ENCODE results near the gene PBX1.

The PBX1 gene

DNA sequence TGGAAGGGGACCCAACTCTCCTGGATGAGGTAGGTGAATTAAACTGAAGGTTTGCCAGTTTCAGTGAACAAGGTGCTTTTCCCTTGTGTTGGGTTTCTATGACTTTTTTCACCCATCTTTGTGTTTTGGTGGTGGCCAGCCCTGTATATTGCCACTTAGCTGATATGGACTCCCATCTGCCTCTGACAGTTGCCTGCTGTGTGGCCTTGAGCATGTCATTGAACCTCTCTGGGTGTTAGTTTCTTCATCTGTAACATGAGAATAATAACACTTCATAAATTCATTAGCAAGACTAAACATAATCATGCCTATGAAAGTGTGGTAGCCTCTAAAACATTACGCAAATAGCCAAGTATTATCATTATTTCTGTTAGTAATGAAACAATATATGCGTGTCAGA lies 141.7 kb downstream of the PBX1 start:
- DNase-seq (ENCODE audit: low read depth): no peak

DNA sequence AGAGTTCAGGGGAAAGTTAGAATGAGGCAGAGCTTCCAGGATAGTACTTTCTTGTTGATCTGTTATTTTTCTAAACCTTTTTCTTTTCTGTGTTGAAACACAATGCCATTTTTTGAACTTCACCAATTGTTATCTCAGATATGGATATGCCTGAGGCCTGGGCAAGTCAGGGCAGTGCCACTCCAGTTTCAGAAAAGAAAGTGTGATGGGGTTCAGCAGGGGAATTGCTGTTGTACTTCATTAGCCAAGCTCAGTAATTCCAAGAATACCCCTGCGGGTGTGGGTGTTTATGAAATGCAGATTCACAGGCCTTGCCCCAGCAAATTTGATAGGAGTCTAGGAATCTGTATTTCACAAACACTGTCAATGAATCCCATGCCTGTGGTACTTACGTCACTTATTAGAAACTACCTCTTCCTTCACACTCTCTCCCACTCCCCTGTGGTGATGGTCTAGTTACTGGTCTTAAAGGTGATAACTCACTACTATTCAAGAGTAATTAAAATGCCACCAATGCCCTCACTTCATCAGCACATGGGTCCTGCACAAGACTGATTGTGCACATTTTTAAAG lies 142.3 kb downstream of the PBX1 start:
- DNase-seq (ENCODE audit: low read depth): no peak

DNA sequence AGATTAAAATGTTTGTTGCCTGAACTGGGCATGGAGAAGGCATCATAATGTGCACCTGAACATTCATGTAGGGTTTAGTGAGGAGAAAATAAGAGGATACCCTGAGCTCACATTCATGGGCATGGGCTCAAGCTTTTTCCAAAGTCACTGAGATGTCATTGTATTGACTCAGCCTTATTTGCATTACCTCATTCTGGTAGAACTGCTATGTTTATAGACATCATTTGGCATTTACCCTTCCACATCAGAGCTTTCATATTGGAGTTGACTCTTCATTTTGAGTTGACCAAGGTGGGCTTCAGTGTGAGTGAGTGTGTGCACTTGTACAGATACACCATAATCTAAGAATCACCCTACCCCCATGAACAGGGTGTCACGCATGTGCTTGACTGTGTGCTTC lies 143.2 kb downstream of the PBX1 start:
- no peak for DNase-seq (ENCODE audit: low read depth)

DNA sequence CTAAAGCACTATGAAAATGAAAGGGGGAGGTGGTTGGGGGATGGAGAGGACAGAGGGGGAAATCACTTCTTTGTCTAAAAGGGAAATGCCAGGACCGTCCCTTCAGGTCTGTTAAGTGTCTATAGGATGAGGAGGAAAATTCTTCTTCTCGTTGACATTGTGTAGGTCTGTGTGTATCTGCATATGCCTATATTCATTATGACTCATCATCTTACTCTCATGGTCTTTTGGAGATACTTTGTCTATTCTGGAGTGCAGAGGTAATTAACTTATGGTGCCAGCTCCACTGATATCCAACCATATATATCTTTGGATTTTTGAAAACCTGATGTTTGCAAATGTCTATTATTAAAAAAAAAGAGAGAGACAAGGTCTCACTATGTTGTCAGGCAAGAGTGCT lies 143.7 kb downstream of the PBX1 start:
- DNase-seq (ENCODE audit: low read depth): no peak

DNA sequence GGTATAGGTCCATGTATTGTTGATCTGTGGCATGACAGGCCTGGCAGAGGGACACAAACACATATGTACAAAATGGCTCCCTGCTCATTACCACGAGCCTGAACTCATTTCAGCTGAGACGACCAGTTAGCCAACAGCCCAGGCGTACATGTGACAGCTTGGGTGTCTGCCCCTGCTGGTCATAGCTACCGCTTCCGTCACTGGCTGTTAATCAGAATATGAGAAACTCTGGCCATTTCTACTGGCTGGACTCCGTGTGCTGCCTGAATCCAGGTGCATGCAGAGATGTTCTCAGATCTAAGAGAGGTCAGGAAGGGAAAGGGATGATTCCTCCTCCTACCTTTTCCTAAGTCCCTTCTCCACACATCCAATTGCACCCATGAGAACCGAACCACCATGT lies 144.5 kb downstream of the PBX1 start:
- no peak for DNase-seq (ENCODE audit: low read depth)

DNA sequence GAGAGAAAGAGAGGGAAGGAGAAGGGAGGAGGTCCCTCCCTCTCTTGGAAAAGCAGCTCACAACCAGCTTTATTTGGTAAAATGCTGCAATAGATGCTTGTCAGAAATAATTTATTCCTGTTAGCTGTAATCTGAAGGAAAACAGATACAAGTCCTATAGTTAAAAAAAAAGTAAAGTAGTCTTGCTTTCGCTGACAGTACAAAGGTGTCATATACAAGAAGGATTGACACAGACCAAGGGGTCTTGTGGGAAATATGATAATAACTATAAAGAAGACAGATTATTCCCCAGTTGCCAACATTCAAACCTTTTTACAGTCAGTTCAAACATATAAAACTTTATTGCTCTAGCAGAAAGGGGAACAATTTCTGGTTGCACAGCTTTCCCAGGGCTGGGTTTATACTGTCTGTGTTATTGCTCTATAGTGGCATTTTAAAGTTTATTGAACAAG lies 145.0 kb downstream of the PBX1 start:
- DNase-seq (ENCODE audit: low read depth): no peak

DNA sequence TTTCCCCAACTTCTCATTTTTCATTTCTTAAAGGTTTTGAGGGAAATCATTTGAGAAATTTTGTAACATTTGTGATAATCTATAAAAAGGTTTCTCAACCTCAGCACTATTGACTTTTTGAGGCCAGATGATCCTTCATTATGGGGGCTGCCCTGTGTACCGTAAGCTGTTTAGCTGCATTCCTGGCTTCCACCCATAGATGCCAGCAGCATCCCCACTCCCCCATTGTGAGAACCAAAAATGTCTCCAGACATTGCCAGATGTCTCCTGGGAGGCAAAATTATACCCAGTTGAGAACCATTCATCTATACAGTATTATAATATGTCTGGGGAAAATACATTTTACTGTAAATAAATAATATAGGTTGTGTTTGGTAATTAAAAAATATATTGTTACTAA lies 146.0 kb downstream of the PBX1 start:
- no peak for DNase-seq (ENCODE audit: low read depth)

DNA sequence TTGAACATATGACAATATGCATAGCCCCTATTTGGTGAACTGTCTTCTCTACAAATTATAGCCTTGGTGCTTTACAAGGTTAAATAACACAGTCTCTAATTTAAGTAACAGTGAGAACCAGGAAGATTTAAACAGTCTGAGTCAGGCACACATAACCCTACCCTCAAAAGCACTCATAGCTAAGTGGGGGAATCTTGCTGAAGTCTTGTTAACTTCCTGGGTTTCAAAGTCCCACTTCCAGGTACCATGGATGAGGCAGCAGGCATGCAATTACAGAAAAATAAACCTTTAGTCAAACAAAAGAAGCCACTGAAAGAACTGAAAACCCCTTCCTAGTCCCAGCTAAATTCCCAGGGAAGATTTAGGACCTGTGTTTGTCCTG lies 147.6 kb downstream of the PBX1 start:
- DNase-seq (ENCODE audit: low read depth): no peak

DNA sequence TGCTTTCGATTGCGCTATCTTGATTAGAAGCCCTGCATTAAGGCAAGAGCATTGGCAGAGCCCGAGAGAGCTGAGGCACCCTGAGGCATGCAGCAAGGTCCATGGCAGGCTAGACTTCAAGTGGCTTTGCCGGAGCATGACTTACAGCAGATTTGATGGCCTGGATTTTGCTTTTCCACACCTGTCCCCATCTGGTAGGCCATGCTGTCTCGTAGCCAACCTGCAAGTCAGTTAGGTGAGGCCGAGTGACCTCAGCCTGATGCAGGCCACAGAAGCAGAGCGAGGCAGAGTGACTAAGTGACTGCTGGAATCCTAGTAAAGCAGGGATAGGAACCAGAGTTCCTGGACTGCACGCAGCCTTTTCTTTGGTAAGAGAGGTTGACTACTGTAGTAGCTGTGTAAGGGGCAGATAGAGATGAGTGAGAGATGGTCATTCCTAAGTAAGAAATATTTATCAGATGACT lies 148.9 kb downstream of the PBX1 start:
- no peak for DNase-seq (ENCODE audit: low read depth)

DNA sequence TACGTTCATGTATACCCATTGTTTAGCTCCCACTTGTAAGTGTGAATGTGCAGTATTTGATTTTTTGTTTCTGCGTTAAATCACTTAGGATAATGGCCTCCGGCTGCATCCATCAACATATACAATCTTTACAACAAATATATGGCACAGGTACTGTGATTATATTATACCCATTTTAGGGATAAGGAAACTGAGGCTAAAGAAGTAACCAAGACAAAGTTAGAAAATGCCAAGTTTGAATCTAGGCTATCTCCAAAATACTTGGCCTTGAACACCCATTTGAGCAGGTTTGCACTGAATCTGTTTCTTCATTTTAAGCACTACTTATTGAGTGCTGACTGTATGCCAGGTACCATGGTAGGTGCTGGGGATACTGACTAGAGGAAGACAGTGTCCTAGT lies 149.6 kb downstream of the PBX1 start:
- no peak for DNase-seq (ENCODE audit: low read depth)

DNA sequence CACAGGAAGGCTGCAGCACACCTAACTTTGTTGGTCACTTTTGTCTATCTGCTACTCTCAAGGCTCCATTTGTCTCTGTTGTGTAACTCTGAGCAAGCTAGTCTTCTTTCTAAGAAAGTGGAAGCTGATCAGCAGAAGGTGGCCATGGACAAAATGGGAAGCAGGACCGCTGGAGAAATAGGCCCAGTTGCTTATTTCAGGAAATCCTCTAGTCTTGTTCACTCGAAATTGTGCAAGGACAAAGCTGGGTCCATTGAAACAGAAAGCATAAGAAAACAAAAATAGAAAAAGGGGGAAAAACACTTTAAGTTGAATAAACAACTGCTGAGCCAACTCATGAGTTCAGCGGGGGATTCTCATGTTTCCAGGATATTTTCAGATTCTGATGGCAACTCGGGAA lies 150.1 kb downstream of the PBX1 start:
- no peak for DNase-seq (ENCODE audit: low read depth)

DNA sequence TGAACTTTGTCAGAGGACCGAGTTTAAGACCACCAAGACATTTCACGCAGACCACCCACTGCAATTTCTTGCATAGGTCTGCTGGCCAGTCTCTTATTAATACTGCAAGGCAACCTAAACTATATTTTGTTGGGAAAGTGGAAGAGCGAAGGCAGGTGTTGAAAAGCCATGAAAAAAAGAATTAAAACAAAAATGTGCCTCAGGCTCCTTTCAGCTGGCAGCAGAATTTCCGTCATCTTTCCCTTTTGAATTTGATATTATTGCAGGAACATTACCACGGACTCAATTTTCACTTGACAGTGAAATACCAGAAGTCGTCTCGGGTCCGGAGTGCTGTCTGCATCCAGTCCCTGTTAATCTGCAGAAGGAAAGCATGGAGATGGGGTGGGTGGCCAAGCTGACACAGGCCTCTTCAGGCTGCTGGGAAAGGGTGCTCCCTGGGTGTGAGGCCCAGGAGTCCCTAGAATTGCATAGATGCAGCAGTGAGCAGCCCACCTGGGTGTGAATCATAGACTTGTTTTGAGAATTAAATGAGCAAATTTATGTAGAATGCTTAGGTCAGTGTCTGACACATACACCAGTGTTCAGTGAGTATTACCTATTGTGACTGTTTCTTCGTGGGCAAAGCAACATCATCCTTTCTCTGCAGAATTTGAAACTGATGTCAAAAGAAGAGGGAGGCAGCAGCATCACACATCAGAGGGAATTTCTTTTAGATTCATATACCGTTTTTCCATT lies 150.7 kb downstream of the PBX1 start:
- no peak for DNase-seq (ENCODE audit: low read depth)

DNA sequence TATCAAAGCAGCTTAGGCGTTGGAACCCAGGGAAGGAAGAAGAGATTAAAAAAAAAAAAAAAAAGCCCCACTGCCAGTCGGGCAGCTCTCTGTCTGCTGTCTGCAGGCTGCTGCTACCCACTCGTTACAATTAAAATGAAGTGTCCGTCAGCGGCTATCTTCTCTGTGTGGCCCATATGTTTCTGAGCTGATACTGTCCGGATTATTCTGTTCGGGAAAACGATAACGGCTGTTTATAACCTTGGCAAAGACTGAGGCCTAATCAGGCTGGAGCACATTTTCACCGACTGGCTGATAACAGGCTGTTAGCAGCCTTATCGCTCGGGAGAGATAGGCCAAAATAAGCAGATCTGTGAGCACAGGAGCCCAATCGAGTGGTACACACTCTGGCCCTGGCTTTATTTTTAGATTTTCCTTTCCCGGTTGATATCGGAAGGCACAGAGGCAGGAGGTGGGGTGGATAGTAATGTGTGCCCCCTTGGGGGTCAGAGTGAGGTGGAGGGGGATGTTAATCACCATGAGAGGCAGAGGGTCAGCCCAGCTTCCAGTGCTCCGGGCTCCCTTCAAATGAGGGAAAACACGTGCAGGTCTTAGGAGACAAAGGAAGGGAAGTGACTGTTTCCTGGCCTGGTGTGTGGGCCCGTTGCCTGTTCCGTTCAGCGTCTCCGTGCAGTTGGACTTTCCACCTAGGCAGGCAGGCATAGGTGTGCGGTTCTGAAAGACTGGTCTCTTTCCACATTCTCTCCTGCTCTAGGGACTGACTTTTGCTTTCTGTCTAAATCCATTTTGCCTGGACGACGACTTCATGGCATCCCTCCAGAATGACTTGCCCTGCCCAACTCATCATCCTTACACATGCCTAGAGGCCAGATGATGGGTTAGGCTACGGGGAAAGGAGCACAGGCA lies 153.4 kb downstream of the PBX1 start:
- DNase-seq (ENCODE audit: low read depth): no peak

DNA sequence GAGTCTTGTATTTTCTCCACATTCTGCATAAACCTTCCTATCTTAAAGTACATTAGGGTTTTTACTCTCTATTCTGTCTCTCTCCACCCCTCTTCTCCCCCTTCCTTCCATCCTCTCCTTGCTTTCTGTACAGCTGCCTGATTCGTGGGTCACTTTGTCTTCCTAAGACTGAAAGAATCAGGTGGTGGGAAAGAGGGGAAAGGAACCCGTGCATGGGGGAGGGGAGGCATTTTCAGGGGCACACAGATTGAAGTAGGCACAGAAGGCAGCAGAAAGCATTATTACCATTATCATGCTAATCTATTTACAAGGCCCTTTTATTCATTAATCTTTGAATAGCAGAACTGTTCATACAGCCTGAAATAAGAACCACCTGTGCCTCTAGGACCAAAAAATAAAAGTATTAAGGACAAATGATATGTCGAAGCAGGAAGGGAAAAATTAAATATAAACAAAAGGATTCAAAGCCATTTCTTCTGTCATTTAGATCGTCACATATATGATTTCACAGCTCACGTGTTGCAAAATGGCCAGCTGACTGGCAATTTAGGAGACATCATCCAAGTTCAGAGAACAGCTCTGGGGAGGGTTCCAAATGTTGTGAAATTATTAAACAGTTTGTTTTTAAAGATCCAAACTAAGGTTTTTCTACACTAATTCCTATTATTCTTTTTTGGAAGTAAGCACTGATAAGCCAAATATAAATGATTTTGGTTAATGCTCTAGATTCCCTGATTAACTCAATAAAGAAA lies 154.6 kb downstream of the PBX1 start:
- no peak for DNase-seq (ENCODE audit: low read depth)

DNA sequence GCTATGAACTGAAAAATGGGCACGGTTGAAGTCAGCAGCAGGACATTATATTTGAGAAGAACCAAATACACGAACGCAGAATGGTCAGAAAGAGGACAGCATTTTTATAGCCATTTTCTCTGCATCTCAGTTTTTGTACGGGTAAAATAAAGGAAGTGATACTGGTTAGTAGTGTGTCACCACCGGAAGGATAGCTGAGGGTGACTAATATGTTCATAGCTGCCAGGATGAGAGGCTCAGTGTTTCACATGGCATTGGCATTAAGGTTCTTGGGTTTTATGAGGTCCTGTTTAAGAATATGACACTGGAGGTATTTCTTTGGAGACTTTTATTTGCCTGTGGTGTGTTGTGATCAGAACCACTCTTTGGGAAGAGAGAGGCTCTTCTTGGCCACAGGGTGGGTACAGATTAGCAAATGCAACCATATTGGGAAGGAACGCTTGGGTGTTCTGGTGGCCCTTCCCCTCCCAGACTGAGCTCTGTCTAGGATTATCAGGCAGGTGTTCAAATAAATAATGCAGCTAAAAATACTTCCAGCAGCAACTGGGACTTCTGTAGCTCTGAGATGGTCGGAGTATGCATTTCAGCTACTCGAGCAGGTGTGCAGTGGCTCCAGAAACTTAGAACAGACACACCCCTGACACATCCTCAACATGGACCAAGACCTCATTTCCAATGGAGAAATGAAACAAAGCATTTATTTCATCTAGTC lies 158.2 kb downstream of the PBX1 start:
- no peak for DNase-seq (ENCODE audit: low read depth)

DNA sequence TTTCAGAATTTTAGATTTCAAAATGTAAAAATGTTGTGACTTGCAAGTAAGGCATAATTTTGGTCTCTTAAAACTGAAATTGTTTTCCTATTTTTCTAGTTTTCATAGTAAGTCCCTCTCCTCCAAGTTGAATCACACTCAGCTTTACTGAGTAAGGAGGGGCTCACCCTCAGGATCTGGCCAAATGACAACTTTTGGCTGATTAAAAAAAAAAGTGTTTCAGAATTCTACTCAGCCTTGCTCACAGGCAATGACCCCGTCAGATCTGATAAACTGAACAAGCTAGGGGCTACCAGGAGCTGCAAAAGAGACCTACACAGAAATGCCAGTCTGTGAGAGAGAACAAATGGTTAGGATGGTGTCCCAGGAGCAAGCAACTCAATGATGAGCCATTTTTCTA lies 159.8 kb downstream of the PBX1 start:
- no peak for DNase-seq (ENCODE audit: low read depth)

DNA sequence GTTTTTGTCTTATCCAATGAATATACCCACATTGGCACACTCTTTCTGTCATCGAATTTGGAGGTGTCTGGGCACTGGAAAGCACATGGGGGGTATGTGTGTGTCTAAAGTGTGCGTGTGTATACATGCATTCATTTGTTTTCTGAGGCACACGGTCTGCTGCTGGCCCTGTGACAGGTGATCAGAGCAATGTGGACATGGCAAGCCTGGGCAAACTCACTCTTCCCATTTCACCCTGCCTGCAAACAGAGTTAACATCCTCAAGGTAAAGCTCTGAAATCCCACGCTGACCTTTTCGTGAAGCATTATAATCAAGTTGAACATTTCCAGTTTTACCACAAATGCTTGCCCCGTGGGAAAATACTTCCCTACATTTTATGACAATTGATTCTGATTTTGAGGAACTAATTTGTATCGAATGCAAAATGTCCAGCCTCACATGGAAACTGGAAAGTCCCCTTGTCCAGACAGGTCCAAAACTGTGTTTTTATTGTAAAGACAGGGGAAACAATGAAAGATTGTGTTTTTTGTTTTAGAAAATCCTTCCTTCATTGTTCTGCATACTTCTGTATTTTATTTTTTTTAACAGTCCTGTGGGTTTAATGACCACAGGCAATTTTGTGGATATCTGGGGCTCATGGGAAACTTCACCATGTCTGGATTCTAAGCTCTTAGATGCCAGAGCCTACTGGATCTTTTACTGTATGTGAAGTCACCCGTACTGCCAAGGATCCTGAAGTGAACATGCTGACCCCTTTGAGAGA lies 160.9 kb downstream of the PBX1 start:
- DNase-seq (ENCODE audit: low read depth): no peak

DNA sequence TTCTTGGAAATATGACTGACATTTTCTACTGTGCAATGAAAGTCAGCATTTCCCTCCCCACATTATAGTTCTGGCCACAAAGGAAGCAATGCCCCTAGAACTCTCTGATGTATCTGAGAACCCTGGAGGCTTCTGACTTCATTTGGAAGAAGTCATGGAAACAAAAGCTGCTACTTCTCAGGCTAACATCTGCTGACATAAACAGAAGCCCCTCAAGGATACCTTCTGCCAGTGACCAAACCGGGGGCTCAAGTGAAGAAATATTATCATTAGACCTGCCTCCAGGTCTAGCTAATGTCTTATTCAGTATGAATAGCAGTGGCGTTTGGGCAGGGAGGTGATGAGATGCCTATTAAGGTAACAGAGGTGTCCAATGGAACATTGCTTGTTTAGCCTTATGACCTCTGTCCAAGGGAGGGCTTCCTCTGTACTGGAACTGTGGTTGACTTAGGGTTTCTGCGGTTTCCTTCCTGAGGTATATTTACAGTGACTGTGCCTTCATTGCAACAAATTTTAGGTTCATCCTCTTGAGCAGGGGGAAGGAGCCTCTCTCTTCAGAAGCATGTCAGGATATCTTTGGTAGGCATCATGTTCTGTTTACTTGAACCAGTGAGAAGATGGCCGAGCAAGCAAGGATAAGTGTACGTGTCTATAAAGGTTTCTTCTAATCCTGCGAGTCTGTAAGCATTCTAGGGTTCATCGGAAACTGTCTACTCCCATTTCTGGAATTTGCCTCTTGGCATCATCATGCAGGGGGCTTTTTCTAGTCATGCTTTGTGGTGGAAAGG lies 161.7 kb downstream of the PBX1 start:
- no peak for DNase-seq (ENCODE audit: low read depth)

DNA sequence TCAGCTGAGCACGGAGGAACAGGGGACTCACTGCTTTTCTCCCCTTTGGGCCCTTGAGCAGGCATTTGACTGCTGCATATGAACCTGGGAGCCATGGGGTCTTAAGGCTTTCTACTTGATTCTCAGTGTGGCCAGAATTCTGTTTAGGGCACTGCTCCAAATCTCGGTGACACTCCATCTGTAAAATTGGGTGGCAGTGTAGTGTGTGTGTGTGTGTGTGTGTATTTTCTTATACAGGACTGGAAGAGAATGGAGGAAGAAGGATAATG lies 162.2 kb downstream of the PBX1 start:
- DNase-seq (ENCODE audit: low read depth): no peak

DNA sequence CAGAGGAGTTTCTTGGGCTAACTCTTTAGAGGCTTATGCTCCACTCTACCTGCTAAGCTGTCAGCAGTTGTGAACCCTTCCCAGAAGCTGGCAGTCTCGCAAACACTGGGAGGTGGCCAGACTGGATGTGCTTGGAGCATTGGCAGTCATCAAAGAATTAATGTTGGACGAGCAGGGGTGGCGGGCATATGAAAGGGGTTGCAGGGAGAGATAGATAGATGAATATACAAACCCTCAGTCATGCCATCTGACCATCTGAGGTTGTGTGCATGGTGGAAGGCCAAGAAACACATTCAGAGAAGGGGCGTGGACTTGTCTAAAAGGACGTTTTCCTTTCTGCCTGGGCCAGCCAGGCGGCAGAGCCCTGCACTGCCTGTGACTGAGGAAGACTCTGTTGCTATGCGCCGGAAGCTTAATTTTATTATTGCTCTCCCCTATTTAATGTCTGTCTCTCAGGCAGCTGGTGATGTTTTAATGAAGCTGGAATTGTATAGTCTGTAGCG lies 164.4 kb downstream of the PBX1 start:
- DNase-seq (ENCODE audit: low read depth): no peak

All from stimulated activated CD8-positive, alpha-beta memory T cell treated with anti-CD3 and anti-CD28 coated beads, Interleukin-12 subunit alpha, Interleukin-12 subunit beta, amount 100 ng/mL, for 4 hours (primary cell).